GM18870 (cell line): ENCODE measurements around the gene FOXD4L3.
"Not testable (repeated sequence)": the region's sequence is repeated elsewhere in the genome, so short reads cannot be mapped to it uniquely, and the experiment has no call there.

Source experiments
- ATAC-seq: cut with Tn5 transposase; IDR thresholded peaks from one replicate; pipeline ENCODE4 v1.9.1; 2021; ENCODE audit warnings: moderate library complexity; ENCODE audit not compliant: unreplicated experiment

The FOXD4L3 gene

GRCh38 chr9:68343992-68344391 lies 41.3 kb downstream of the FOXD4L3 start:
- not testable (repeated sequence) for ATAC-seq

GRCh38 chr9:68351689-68352088 lies 49.0 kb downstream of the FOXD4L3 start:
- not testable (repeated sequence) for ATAC-seq
